Activated naive CD8-positive, alpha-beta T cell treated with anti-CD3 and anti-CD28 coated beads for 36 hours (primary cell): ENCODE measurements around the gene GIPC3. TPM values are rescaled to one million over a fixed set of nuclear protein-coding genes. Genes with fewer than 3 reads are reported as not detected.

Source experiments
- DNase-seq: peaks from one replicate; pipeline ENCODE4 v3.0.0; 2021
- H3K27ac Mint-ChIP-seq: one replicate; pipeline ENCODE4 v1.8.0; 2022; ENCODE audit warnings: mild to moderate bottlenecking, moderate library complexity, mixed read lengths
- H3K27me3 Mint-ChIP-seq: one replicate; pipeline ENCODE4 v1.8.0; 2022; ENCODE audit warnings: mild to moderate bottlenecking, mixed read lengths
- H3K36me3 Mint-ChIP-seq: one replicate; pipeline ENCODE4 v1.8.0; 2021; ENCODE audit warnings: mild to moderate bottlenecking, mixed read lengths
- H3K4me1 Mint-ChIP-seq: one replicate; pipeline ENCODE4 v1.8.0; 2021; ENCODE audit warnings: mixed read lengths
- H3K4me3 Mint-ChIP-seq: one replicate; pipeline ENCODE4 v1.8.0; 2022; ENCODE audit warnings: mild to moderate bottlenecking, moderate library complexity, mixed read lengths
- H3K9me3 Mint-ChIP-seq: one replicate; pipeline ENCODE4 v1.8.0; 2022; ENCODE audit warnings: mixed read lengths
- total RNA-seq, 2 experiments: library from RNA; stranded (reverse); gene quantifications; one replicate each; pipeline ENCODE4 v1.2.3, GENCODE V29; 2021

GIPC3 gene
- total RNA-seq, 2 experiments from 2014 or later, result 0.32 to 0.43 TPM

- peaks cover 7% of the 10 kb centered on the region for H3K4me1 Mint-ChIP-seq
- peaks cover 10% of the 10 kb centered on the region for H3K36me3 Mint-ChIP-seq
- H3K27ac Mint-ChIP-seq, result peak overlapping the region; percentile 36
- no peak overlapping the region for H3K4me3 Mint-ChIP-seq
- H3K9me3 Mint-ChIP-seq, result no peaks in the 10 kb centered on the region
- H3K27me3 Mint-ChIP-seq, result no peaks in the 10 kb centered on the region
- DNase-seq, result no peak
Observed at GRCh38 chr19:3545669-3546034, 39.6 kb upstream of the GIPC3 start.

DNA sequence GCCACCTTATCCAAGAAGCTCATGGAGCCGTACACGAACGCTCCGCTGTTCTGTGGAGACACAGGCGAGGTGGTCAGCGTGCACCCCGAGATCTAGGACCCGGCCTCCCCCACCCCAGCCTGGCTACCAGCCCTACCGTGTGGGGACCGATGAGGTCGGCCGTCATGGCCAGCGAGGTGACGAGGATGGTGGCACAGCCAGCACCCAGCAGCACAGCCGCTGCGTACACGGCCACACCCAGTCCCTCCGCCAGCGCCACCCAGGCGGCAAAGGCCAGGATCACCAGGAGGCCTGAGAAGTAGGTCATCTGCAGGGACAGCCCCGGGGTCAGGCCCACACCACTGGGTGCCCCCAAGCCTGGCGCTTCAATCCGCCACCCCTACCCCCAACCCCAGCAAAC lies 39.2 kb upstream of the GIPC3 start:
- no peak for DNase-seq
- H3K9me3 Mint-ChIP-seq, result no peaks in the 10 kb centered on the region
- H3K4me3 Mint-ChIP-seq, result no peak overlapping the region
- no peaks in the 10 kb centered on the region for H3K27me3 Mint-ChIP-seq
- H3K4me1 Mint-ChIP-seq, result peaks cover 7% of the 10 kb centered on the region
- peaks cover 12% of the 10 kb centered on the region for H3K36me3 Mint-ChIP-seq
- H3K27ac Mint-ChIP-seq, result peak overlapping the region; percentile 36

GRCh38 chr19:3547301-3547731 lies 38.0 kb upstream of the GIPC3 start:
- H3K36me3 Mint-ChIP-seq, result peaks cover 12% of the 10 kb centered on the region
- peaks cover 12% of the 10 kb centered on the region for H3K4me1 Mint-ChIP-seq
- no peaks in the 10 kb centered on the region for H3K27me3 Mint-ChIP-seq
- H3K9me3 Mint-ChIP-seq, result no peaks in the 10 kb centered on the region
- peak; percentile 44 for DNase-seq
- no peak overlapping the region for H3K27ac Mint-ChIP-seq
- H3K4me3 Mint-ChIP-seq, result no peak overlapping the region

- DNase-seq, result no peak
- Mint-ChIP-seq H3K9me3 (no peaks in the 10 kb centered on the region), H3K27ac (no peak overlapping the region), H3K4me1 (peaks cover 12% of the 10 kb centered on the region), H3K4me3 (no peak overlapping the region), H3K36me3 (peaks cover 12% of the 10 kb centered on the region), H3K27me3 (no peaks in the 10 kb centered on the region)
Observed at GRCh38 chr19:3547767-3548282, 37.5 kb upstream of the GIPC3 start.

DNA sequence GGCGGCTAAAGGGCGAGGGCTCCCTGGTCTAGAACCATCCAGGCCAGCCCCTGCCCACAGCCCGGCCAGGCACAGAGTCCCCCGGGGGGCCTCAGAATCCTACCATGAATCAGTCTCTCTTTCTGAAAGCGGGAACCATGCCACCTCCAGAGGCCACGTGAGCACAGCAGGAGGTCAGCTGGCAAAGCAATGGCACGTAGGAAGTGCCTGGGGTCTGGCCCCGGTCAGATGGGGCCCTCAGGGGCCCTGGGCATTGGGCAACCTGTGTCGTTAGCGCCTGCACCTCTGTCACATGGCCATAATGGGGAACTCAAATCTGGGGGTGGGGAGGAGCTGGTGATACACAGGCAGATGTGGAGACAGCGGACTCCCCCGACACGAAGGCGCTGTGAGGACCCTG lies 36.7 kb upstream of the GIPC3 start:
- H3K9me3 Mint-ChIP-seq, result no peaks in the 10 kb centered on the region
- H3K36me3 Mint-ChIP-seq, result peaks cover 13% of the 10 kb centered on the region
- DNase-seq, result no peak
- no peaks in the 10 kb centered on the region for H3K27me3 Mint-ChIP-seq
- H3K27ac Mint-ChIP-seq, result no peak overlapping the region
- peaks cover 16% of the 10 kb centered on the region for H3K4me1 Mint-ChIP-seq
- H3K4me3 Mint-ChIP-seq, result no peak overlapping the region

DNA sequence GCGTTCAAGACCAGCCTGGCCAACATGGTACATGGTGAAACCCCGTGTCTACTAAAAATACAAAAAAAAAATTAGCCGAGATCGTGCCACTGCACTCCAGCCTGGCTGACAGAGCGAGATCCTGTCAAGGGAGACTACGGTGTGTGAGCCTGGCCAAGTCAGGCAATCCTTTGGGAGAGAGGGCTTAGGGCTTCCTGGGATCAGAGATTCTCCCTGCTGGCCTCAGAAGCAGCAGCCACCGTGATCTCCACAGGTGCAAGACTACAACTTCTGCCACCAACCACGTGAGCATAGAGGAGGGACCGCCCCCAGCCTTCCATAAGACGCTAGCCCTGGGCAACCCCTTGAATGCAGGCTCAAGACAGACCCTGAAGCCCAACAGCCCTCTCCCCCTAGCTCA lies 35.5 kb upstream of the GIPC3 start:
- H3K27ac Mint-ChIP-seq, result no peak overlapping the region
- H3K4me1 Mint-ChIP-seq, result peaks cover 22% of the 10 kb centered on the region
- peaks cover 14% of the 10 kb centered on the region for H3K36me3 Mint-ChIP-seq
- no peaks in the 10 kb centered on the region for H3K9me3 Mint-ChIP-seq
- H3K27me3 Mint-ChIP-seq, result no peaks in the 10 kb centered on the region
- H3K4me3 Mint-ChIP-seq, result no peak overlapping the region
- DNase-seq, result no peak

DNA sequence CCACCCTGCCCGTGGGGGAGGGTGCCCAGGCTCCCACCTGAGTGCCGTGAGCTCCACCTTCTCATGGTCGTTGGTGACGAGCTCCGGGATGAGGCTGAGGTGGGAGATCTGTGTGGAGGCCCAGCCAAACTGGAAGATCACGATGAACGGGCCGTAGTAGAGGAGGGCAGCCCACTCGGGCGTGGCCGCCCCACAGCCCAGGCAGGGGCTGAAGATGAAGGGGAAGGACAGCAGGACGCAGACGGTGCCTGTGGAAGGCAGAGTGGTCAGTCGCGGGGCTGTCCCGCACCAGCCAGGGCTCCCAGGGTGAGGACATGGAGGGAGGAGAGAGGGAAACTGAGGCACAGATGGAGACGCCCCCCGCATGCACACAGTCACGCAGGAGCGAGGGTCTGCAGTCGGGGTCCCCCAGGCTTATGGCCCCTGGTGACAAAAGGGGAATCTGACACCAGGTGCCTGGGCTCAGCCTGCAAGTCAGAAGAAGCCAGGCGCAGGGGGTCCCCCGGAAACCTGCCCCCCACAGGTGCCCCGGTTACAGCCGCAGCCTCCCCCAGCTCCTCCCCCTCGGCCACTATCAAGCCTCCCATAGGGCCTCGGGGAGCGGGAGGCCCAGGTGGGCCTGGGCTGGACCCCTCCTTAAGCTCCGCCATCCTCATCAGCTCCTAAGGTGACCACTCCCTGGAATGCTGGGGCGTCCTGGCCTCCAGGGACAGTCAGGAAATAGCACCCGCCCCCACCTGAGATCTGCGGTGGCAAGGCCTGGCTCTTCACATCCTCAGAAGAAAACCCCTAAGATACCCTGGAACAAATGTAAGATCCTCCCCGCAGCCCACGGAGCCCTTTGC lies 34.1 kb upstream of the GIPC3 start:
- H3K9me3 Mint-ChIP-seq, result no peaks in the 10 kb centered on the region
- peak overlapping the region; percentile 1 for H3K27ac Mint-ChIP-seq
- peaks cover 16% of the 10 kb centered on the region for H3K36me3 Mint-ChIP-seq
- H3K27me3 Mint-ChIP-seq, result no peaks in the 10 kb centered on the region
- DNase-seq, result no peak
- H3K4me3 Mint-ChIP-seq, result no peak overlapping the region
- H3K4me1 Mint-ChIP-seq, result peaks cover 27% of the 10 kb centered on the region

DNA sequence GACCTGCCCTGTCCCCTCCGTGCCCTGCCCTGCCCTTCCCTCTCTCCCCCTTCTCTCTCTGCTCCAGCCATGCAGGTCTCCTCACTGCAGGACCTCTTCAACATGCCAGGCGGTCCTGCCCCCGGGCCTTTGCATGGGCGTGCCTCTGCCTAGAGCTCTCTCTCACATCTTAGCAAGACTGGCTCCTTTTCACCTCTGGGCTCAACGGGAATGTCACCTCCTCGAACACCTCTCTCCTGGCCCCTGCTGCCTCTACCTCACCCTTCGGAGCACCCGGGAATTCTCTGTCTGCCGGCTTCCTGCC lies 33.5 kb upstream of the GIPC3 start:
- Mint-ChIP-seq H3K36me3 (peaks cover 16% of the 10 kb centered on the region), H3K4me3 (no peak overlapping the region), H3K27me3 (no peaks in the 10 kb centered on the region), H3K27ac (no peak overlapping the region), H3K9me3 (no peaks in the 10 kb centered on the region), H3K4me1 (peaks cover 29% of the 10 kb centered on the region)
- DNase-seq, result no peak

DNA sequence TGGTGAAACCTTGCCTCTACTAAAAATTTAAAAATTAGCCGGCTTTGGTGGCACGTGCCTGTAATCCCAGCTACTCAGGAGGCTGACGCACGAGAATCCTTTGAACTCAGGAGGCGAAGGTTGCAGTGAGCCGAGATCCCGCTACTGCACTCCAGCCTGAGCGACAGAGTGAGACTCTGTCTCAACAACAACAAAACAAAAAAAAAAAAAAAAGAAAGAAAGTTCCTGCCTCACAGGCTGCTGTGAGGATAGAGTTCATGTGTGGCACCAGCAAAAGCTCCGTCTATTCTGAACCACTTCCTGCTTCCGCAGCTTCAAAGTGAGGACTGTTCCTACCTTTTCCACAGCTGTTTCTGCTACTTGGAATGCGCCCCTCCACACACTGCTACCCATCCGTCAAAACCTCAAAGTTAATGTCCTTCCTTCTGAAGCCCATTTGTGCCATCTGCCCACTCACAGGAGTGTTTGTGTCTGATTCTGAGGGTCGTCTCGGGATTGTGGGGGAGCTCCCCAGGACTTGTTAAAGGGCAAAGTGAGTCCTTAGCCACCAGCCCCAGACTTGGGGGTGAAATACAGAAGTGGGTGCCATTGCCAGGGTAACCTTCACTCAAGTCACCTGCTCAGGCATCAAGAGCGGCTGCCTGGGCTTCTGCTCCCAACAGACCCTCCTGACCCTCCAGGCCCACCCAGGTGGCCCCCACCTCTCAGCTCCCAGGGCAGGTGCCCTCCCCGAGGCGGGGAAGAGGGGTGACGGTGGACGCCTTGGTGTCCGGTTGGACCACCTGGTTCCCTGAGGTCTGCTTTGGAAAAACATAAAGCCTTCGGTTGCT lies 30.8 kb upstream of the GIPC3 start:
- H3K9me3 Mint-ChIP-seq, result no peaks in the 10 kb centered on the region

GRCh38 chr19:3555653-3556422 lies 29.4 kb upstream of the GIPC3 start:
- Mint-ChIP-seq H3K4me3 (peak overlapping the region; percentile 93), H3K4me1 (peaks cover 32% of the 10 kb centered on the region), H3K27ac (peak overlapping the region; percentile 79), H3K36me3 (peaks cover 12% of the 10 kb centered on the region), H3K27me3 (no peaks in the 10 kb centered on the region), H3K9me3 (no peaks in the 10 kb centered on the region)
- no peak for DNase-seq

More for the DNA sequence above, 30.8 kb upstream of the GIPC3 start:
- Mint-ChIP-seq H3K27ac (peak overlapping the region; percentile 89), H3K27me3 (no peaks in the 10 kb centered on the region), H3K36me3 (peaks cover 16% of the 10 kb centered on the region), H3K4me1 (peaks cover 32% of the 10 kb centered on the region), H3K4me3 (peak overlapping the region; percentile 93)
- DNase-seq, result no peak

- DNase-seq, result no peak
- Mint-ChIP-seq H3K27ac (peak overlapping the region; percentile 79), H3K4me3 (peak overlapping the region; percentile 93), H3K4me1 (peaks cover 31% of the 10 kb centered on the region), H3K36me3 (peaks cover 12% of the 10 kb centered on the region), H3K27me3 (no peaks in the 10 kb centered on the region), H3K9me3 (no peaks in the 10 kb centered on the region)
Observed at GRCh38 chr19:3556423-3556977, 28.8 kb upstream of the GIPC3 start.

DNA sequence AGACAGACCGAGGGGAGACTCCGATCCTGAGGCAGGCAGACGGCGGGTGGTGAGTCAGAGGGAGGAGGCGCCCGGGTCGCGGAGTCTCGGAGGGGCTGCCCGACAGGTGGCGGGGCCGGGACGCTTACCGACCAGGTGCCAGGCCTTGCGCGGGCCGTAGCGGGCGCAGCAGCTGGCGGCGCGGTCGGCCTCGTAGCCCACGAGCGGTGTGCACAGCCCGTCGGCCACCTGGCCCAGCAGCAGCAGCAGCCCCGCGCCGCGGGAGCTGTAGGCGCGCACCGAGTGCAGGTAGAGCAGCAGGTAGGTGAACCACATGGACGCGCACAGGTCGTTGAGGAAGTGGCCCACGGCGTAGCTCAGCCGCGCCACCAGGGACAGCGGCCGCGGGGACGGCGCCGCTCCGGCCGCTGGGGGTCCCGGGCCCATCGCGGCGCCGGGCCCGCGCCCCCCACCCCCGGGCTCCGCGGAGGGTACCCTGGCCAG lies 28.3 kb upstream of the GIPC3 start:
- DNase-seq, result peak; percentile 82
- H3K9me3 Mint-ChIP-seq, result no peaks in the 10 kb centered on the region
- H3K36me3 Mint-ChIP-seq, result peaks cover 12% of the 10 kb centered on the region
- H3K4me1 Mint-ChIP-seq, result peaks cover 26% of the 10 kb centered on the region
- no peaks in the 10 kb centered on the region for H3K27me3 Mint-ChIP-seq
- H3K4me3 Mint-ChIP-seq, result peak overlapping the region; percentile 93
- peak overlapping the region; percentile 79 for H3K27ac Mint-ChIP-seq

DNA sequence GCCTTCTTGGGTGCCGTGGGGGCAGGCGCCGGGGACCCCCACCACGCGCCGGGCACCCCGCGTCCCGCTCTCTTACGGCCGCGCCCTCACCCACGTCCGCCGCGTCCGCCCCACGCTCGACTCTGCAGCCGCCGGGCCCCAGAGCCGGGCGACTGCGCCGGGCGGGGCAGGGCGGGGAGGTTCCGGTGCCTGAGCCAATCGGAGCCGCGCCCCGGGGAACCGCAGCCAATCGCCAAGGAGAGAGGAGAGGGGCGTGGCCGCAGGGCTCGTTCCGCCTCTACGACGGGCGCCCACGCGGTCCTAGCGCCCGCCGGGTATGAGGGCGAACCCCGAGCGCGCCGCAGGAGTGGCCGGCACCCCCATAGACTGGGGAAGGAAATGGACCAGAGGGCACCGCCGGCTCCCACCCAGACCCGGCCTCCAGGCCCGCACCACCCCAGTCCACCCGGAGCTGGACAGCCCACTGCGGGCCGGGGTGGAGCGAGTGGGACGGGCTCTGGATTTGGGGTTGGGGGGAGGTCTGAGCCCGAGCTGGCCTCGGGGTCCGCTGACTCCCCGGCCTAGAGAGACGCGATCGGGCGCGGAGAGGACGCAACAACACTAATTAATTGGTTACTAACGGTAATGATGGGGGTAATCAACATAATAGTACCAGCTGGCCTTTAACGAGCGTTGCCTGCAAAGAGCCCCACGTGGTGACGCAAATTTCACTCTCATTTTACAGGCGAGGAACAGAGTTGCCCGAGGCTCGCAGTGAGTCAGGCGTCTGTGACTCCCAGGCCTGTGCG lies 27.6 kb upstream of the GIPC3 start, which contains the start of gene MFSD12:
TSS of gene MFSD12 (minus strand) at position 126 of the 788 bp plus-strand sequence. CDS start 183 bp downstream, outside the sequence.
- peak; percentile 98 for DNase-seq
- Mint-ChIP-seq H3K4me1 (peaks cover 26% of the 10 kb centered on the region), H3K9me3 (no peaks in the 10 kb centered on the region), H3K36me3 (peaks cover 12% of the 10 kb centered on the region), H3K27me3 (no peaks in the 10 kb centered on the region), H3K27ac (peak within 1 kb of the TSS; percentile 85), H3K4me3 (peak within 1 kb of the TSS; percentile 93)
